Breast epithelium (tissue), 4 donors: ENCODE results near the gene DPAGT1. TPM values are rescaled to one million over a fixed set of nuclear protein-coding genes. Genes with fewer than 3 reads are reported as not detected.

Experiments used
- DNase-seq, 2 donors: peaks; one replicate each; pipeline ENCODE4 v3.0.0-alpha.2; 2019; ENCODE audit warnings: low spot score in 2 of 2
- H3K27ac ChIP-seq, 2 donors: fragments of 200-600 bp; sonication (generic) in 1 of 2; one replicate each; pipeline ENCODE4 v1.5.1; 2016 to 2019; ENCODE audit warnings: mild to moderate bottlenecking in 1 of 2
- H3K27me3 ChIP-seq, 2 donors: fragments of 200-600 bp; sonication (generic) in 1 of 2; one replicate each; pipeline versions ENCODE4 v1.5.1 to v1.6.0; 2017 to 2019; ENCODE audit warnings: control low read depth in 1 of 2, mild to moderate bottlenecking in 1 of 2
- H3K36me3 ChIP-seq: fragments of 200-600 bp; one replicate; pipeline ENCODE4 v1.5.1; 2019
- H3K4me1 ChIP-seq, 2 donors: fragments of 200-600 bp; sonication (generic); one replicate each; pipeline ENCODE4 v1.5.1; 2016 to 2019; ENCODE audit warnings: control low read depth in 1 of 2
- H3K4me3 ChIP-seq, 3 donors: fragments of 200-600 bp; sonication (generic); 1 replicate in 2 of 3; 2 replicates in 1 of 3; pipeline ENCODE4 v1.5.1; 2016 to 2019; ENCODE audit warnings: mild to moderate bottlenecking in 3 of 3, moderate library complexity in 2 of 3
- H3K9me3 ChIP-seq, 2 donors: fragments of 200-600 bp; sonication (generic) in 1 of 2; one replicate each; pipeline ENCODE4 v1.5.1; 2016 to 2019; ENCODE audit warnings: control low read depth in 1 of 2
- CTCF ChIP-seq, 3 donors: fragments of 450-650 bp; IDR thresholded peaks; one replicate each; pipeline ENCODE4 v1.5.1; 2016 to 2017; ENCODE audit warnings: antibody characterized with exemption in 3 of 3, mild to moderate bottlenecking in 3 of 3, moderate library complexity in 3 of 3
- POLR2A ChIP-seq: fragments of 450-650 bp; IDR thresholded peaks from one replicate; pipeline ENCODE4 v1.6.1; 2016; ENCODE audit warnings: antibody characterized with exemption, mild to moderate bottlenecking, moderate library complexity
- POLR2AphosphoS5 ChIP-seq, 3 donors: sonication (generic); formaldehyde crosslinking; IDR thresholded peaks; one replicate each; pipeline ENCODE4 v1.6.1; 2017; ENCODE audit warnings: antibody characterized with exemption in 3 of 3
- intact Hi-C: fragments of 100-400 bp; cut with DNase I; formaldehyde crosslinking; loops from one replicate; pipeline ENCODE4 v1.15.1; 2023; ENCODE audit warnings: low total_unique reads
- total RNA-seq, 3 donors: library from RNA; depleted of rRNA; stranded (reverse); fragments of >200 nt; gene quantifications; one replicate each; pipeline ENCODE4 v1.1.0, GENCODE V29; 2016

The DPAGT1 gene
- total RNA-seq, 3 donors from 2014 or later, result 18.4 to 32.5 (median 27.2) TPM

GRCh38 chr11:119100246-119100970 is 1.2 kb downstream of the DPAGT1 start:
- Histone ChIP-seq H3K4me3 (peak overlapping the region; percentile 75 to 97 (median 83)), H3K27me3 (no peaks in the 10 kb centered on the region), H3K9me3 (no peaks in the 10 kb centered on the region), H3K36me3 (peaks cover 11% of the 10 kb centered on the region), H3K27ac (peak overlapping the region in 1 of 2 donors; percentile 94), H3K4me1 (peaks cover 4 to 17% of the 10 kb centered on the region in 2 donors)
- no peak for DNase-seq
- intact Hi-C loops, result no loop called here
- TF ChIP-seq CTCF (IDR thresholded peaks at IDR 0.05) (no peak), POLR2A (no peak), POLR2AphosphoS5 (IDR thresholded peaks at IDR 0.05) (no peak)

- H3K4me3 ChIP-seq, result no peak overlapping the region
- H3K36me3 ChIP-seq, result peaks cover 11% of the 10 kb centered on the region
- H3K27me3 ChIP-seq, result no peaks in the 10 kb centered on the region
- DNase-seq, result no peak
- TF ChIP-seq CTCF (IDR thresholded peaks at IDR 0.05) (no peak), POLR2A (no peak), POLR2AphosphoS5 (IDR thresholded peaks at IDR 0.05) (no peak)
- no peaks in the 10 kb centered on the region for H3K9me3 ChIP-seq
- intact Hi-C loops, result no loop called here
- H3K4me1 ChIP-seq, result peaks cover 4 to 17% of the 10 kb centered on the region in 2 donors
- no peak overlapping the region for H3K27ac ChIP-seq
Observed at GRCh38 chr11:119099711-119100110, 1.9 kb downstream of the DPAGT1 start.

GRCh38 chr11:119095066-119095880 is 6.4 kb downstream of the DPAGT1 start:
- Histone ChIP-seq H3K9me3 (no peaks in the 10 kb centered on the region), H3K27me3 (no peaks in the 10 kb centered on the region), H3K4me3 (peak overlapping the region; percentile 62 to 93 (median 71)), H3K4me1 (peaks cover 6 to 9% of the 10 kb centered on the region in 2 donors), H3K27ac (peak overlapping the region; percentile 92 to 97), H3K36me3 (peaks cover 11% of the 10 kb centered on the region)
- TF ChIP-seq CTCF (IDR thresholded peaks at IDR 0.05), result peak in 2 of 3 donors; percentile 42 to 58
- TF ChIP-seq POLR2AphosphoS5 (IDR thresholded peaks at IDR 0.05), result peak; percentile 97 to 99 (median 99)
- TF ChIP-seq POLR2A, result peak; percentile 96
- intact Hi-C loops, result loop anchor here (1.0 kb wide), 1 partner anchor 10 kb away; no protein-coding TSS in a partner anchor
- peak; percentile 99 to 100 for DNase-seq

GRCh38 chr11:119094816-119095065 is 6.9 kb downstream of the DPAGT1 start:
- no peaks in the 10 kb centered on the region for H3K27me3 ChIP-seq
- peaks cover 6% of the 10 kb centered on the region in 2 donors for H3K4me1 ChIP-seq
- peak overlapping the region; percentile 62 to 93 (median 71) for H3K4me3 ChIP-seq
- peak overlapping the region; percentile 92 to 97 for H3K27ac ChIP-seq
- no peaks in the 10 kb centered on the region for H3K9me3 ChIP-seq
- no peak for TF ChIP-seq POLR2A
- TF ChIP-seq POLR2AphosphoS5 (IDR thresholded peaks at IDR 0.05), result no peak
- TF ChIP-seq CTCF (IDR thresholded peaks at IDR 0.05), result peak in 1 of 3 donors; percentile 49
- peaks cover 11% of the 10 kb centered on the region for H3K36me3 ChIP-seq
- intact Hi-C loops, result loop anchor here (1.0 kb wide), 1 partner anchor 9 kb away; no protein-coding TSS in a partner anchor
- DNase-seq, result peak; percentile 79 to 83
